ENCODE measurements around the gene ZC3H6.

GRCh38 chr2:112317303-112318158, 42.1 kb downstream of the ZC3H6 start:
- TF ChIP-seq POLR2AphosphoS5 (IDR thresholded peaks at IDR 0.05) (no peak), CTCF (IDR thresholded peaks at IDR 0.05) (no peak), POLR2A (IDR thresholded peaks at IDR 0.05) (no peak), EP300 (IDR thresholded peaks at IDR 0.05; ENCODE audit: low read depth) (no peak)
